ENCODE measurements around the gene THEM4.
"Not testable (repeated sequence)": the region's sequence is repeated elsewhere in the genome, so short reads cannot be mapped to it uniquely, and the experiment has no call there.

THEM4 gene

DNA sequence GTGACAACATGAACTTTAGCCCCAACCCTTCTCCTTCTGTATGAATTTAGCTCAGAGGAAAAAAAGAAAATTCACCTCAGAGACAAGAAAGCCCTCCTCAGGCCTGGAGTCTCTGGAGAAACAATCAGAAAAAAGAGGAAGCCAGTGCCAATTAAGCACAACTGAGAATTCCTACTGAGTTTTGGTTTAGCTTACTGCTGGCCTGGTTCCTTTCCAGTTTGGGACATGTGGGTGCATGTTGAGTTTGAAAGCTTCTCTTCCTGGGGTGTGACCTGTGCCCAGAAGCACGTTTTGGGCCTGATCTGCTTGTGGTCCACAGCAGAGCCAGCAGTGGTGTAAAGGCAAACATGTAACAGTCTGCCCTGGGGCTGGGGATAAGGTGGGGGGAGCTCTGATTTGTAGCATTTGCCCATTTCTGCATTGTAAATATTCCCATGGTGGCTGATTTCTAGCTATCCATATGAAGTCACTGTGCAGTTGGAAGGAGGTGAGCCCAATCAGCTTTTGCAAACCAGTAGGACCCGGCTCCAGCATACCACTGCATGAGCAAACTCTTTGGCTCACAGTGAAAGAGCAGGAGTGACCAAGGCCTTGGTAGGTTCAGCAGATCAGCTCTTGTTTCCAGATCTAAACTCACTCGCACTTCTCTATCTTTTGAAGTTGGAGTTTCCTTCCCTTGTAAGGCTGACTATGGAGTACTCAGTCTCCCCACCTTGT, 51.1 kb downstream of the THEM4 start:
- DNase-seq, result no peak

DNA sequence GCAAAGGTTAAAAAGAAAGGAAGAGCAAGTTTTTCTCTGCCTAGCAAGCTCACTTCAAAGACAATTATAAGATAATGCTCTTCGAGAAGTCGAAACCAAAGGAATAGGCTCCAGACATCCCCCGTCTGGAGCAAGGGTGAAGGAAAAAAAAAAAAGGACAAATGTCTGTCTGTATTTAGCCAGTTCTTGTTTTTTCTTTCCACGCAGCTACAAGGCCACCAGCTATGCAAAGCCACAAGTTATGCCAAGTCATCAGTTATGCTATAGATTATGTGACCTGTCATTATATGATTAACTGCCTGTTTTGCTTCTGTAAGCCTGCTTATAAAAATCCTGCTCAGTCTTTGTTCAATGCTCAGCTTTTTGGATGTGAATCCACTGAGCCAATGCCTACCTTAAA, 53.4 kb downstream of the THEM4 start:
- no peak for DNase-seq

DNA sequence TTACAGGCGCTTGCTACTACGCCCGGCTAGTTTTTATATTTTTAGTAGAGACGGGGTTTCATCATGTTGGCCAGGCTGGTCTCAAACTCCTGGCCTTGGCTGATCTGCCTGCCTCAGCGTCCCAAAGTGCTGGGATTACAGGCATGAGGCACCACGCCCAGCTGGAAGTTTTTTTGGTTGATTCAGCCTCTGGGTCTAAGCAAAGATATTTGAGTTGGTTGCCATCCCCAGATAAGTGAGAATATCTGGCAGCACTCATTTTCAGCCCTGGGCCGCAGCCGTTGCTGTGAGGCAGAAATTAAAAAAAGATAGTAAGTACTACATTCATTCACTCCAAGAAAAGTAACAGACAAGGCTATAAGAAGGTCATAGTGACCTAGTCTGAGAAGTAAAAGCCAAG, 53.8 kb downstream of the THEM4 start:
- not testable (repeated sequence) for DNase-seq

DNA sequence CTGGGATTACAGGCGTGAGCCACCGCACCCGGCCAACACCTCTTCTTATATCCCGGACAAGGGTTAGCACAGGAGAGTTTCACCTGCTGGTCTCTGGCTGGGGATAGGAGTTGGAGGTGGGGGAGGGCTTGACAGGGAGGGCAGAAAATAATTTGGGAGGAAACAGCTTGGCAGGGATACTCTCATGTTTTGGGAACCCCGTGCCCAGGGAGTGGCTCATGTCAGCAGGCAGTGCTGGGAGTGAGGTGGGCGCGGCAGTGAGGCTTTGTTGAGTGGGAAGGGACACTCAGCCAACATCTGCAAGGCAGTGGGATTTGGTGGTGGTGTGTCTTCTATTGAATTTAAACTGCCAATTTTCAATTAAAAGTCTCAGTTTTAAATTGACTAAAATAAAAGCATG, 54.7 kb downstream of the THEM4 start:
- DNase-seq, result no peak

DNA sequence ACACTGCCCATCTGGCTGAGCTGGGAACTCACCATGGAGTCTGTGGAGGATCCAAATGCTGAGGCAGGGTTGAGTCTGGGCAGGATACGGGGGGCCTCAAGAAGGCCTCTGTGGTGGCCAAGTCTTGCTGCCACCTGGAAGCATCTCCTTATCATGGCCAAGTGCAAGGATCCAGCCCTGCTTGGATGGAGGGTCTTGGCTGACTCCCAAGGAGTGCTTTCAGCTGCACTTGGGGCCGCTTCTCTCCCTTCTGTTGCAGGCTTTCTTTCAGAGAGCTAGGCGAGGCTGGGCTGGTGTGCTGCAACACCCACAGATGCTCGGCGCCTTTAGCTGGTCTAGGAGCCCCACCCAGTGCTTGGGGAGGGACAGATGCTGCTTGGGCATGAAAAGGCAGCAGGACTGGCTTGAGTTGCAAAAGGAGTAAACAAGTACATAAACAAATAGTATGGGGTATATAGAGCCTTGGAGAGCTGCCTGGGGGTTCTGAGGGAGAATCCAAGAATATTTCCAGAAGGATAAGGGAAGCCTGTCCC, 55.8 kb downstream of the THEM4 start, which contains the start of gene THEM5:
Gene THEM5 (minus strand): TSS at position 302 of the 533 bp plus-strand sequence. CDS start 147 bp downstream, at position 155.
- no peak for DNase-seq

DNA sequence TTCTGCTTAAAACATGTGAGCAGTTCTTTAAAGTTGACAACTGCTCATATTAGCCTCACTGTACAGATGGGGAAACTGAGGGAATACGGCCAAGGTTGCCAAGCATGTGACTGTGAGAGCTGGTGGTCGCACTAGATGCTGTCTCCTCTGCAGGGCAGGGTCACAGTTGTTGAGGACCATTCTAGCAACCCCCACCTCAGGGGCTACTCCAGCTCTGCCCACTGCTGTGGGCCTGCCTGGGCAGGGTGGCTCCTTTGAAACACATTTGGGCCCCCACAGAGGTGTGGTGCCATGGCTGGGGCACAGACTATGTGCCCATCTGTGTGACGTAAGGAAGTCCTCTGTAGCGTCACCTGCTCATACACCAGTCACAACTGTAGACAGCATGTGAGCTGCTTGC, 56.6 kb downstream of the THEM4 start:
- DNase-seq, result no peak

DNA sequence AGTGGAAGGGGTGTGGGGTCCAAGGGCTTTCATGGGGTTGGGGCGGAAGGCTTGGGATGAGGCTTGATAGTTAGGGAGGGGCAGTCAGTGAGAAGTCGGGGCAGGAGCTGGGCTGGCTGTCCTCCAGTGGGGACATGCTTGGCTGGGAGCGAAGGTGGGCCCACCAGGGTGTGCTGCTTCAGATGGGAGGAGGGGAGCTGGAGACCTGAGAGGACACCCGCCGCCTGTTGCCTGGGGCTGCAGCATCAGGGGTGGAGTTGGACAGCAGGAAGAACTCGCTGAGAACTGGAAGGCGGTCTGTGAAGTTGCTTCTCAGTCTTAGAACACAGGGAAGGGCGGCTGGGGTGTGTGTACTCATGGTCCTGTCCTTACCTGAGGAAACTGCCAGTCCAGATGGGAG, 57.4 kb downstream of the THEM4 start:
- DNase-seq, result no peak

DNA sequence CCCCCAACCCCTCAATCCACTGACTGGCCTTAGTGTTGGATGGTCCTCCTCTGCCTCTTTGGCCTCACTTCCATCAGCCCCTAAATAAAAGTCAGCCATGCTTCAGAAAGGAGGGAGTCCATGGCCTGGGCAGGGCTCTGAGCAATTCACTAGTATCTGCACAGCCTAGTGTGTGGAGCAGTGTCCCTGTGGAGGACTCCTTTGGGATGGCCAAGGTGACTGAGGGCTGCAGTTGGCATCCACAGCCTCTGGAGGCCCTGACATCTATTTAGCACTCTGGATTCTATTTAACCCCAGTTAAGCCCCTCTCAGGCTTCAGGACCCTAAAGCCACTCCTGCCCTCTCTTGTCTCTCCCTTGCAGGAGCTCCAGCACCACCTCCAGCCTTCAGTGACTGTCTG, 59.4 kb downstream of the THEM4 start:
- no peak for DNase-seq

DNA sequence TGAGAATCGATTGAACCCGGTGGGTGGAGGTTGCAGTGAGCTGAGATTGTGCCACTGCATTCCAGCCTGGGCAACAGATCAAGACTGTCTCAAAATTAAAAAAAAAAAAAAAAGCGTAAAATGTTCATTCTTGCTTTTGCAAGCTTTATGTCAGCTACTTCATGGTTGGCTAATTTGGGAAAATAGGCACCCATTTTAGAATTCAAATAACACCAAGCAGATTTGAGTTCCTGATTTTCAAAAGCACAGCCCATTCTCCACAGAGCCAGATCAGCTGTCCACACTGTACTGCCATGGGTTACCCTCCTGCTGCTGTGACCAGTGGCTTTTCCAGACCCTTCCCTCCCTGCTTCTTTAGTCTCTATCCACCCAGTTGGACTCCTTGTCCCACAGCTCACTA, 60.2 kb downstream of the THEM4 start:
- DNase-seq, result no peak

DNA sequence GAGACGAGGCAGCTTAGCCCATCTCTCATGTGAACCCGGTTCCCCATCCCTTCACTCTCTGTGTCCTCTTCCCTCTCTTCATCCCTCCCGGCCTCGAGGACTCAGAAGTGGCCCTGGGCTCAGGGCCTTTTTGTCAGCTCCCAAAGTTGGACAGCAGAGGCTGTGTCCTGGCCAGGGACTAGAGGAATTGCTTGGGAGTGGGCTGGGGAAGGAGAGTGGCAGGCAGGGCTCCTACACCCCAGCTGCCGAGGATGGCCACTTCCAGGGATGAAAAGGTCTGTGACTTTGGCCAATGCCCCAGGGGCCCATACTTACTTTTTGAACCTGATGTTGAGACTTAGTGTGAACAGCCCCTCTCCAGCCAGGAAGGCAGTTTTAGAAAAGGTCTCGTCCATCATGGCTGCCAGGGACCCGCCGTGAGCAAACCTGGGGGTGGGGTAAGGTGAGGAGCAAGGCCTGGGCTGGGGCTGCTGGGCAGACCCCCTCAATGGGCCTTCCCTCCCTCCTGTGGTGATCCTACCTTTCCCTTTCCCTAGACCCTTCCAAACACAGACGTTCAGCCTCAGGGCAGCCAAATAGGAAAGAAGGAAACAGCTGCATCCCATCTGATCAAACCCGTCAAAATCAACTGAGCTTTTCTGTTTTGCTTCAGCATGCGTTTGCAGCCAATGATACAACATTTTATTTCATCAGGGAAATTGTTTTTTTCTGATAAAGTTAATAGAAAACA, 61.3 kb downstream of the THEM4 start:
- DNase-seq, result no peak

DNA sequence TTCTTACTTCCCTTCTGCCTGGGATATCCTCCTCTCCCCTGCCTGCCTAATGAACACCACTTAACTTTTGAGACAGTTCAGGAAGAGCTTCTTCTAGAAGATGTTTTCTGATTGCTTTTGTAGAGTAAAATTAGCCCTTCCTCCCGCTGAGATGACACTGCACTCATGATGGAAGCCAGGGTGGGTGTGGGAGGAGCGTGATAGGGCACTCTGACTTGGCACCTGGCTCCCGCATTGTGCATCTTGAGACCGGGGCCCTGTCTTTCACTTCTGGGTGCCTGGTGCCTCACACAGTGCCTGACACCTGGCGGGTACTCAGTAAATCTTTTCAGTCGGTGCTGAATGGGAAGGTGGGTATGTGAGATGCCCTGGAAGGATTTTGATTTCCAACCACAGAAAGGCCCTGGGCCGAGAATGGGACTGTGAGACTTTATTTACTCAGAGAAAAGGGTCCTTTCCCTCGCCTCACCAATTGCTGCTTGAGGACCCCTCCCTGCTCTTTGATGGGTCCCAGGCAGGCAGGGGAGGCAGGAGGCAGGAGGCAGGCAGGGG, 62.5 kb downstream of the THEM4 start:
- no peak for DNase-seq

DNA sequence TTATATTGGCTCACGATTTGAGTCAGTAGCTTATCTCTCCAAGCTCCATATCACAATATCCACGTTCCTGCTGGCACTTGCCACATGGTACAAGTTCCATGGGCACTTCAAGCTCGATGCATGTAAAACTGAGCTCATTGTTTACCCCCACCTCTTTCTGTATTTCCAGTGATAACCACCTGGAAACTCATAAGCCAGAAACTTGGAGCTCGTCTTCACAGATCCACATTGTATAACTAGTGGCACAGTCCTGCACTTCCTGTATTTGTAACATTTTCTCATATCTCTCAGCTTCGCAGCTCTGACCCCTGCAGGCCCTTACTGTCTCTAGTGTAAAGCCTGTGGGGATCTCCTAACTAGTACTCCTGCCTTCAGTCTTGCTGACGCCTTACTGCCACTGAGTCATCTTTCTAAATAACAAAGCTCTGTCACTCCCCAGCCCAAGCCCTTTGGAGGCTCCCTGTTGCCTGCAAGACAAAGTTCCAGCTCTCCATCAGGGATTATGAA, 63.2 kb downstream of the THEM4 start:
- peak; percentile 73 for DNase-seq

DNA sequence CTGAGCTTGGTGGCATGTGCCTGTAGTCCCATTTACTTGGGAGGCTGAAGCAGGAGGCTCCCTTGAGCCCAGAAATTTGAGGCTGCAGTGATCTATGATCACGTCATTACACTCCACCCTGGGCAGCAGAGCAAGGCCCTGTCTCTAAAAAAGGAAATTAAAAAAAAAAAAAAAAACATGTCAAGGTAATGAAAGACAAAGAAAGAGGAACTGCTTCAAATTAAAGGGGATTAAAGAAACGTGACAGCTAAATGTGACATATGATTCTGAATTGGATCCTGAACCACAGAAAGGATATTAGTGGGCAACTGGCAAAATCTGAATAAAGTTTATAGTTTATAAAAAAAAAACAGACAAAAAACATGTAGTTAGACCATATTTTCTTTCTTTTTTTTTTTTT, 65.9 kb downstream of the THEM4 start:
- DNase-seq, result no peak

DNA sequence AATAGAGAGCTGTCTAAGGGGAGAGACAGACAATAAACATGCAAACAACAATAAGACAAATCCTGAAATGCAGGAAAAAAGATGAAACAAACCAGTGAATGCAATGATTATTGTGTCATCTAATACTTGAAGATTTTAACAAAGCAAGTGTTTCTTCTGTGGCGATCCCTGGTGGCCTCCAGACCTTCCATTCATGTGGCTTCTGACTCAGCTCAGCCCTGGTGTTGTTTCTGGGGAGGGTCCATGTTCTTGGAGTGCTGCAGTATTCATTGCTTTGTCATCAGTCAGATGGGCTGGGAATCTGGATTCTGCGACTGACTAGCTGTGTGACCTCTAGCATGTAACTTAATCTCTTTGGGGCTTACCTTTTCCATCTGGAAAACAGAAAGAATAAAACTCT, 68.2 kb downstream of the THEM4 start:
- DNase-seq, result peak; percentile 69

DNA sequence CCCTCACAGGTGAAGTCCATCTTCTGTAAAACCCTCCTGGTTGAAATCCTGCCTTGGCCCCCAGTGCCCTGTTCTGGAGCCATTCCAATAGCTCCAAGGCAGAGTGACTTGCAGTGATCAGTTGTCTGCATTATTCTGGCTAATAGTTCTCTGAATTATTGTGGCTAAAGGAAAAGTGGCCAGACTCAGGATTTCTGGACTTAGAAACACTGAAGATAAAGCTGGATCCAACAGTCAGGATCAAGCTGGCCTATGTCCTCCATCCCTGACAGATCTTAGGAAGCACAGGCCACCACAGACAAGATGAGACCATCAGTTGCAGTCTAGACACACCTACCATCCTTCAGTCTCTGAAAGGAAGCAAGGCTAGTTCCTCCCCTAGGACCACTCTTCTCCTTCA, 68.9 kb downstream of the THEM4 start:
- no peak for DNase-seq

DNA sequence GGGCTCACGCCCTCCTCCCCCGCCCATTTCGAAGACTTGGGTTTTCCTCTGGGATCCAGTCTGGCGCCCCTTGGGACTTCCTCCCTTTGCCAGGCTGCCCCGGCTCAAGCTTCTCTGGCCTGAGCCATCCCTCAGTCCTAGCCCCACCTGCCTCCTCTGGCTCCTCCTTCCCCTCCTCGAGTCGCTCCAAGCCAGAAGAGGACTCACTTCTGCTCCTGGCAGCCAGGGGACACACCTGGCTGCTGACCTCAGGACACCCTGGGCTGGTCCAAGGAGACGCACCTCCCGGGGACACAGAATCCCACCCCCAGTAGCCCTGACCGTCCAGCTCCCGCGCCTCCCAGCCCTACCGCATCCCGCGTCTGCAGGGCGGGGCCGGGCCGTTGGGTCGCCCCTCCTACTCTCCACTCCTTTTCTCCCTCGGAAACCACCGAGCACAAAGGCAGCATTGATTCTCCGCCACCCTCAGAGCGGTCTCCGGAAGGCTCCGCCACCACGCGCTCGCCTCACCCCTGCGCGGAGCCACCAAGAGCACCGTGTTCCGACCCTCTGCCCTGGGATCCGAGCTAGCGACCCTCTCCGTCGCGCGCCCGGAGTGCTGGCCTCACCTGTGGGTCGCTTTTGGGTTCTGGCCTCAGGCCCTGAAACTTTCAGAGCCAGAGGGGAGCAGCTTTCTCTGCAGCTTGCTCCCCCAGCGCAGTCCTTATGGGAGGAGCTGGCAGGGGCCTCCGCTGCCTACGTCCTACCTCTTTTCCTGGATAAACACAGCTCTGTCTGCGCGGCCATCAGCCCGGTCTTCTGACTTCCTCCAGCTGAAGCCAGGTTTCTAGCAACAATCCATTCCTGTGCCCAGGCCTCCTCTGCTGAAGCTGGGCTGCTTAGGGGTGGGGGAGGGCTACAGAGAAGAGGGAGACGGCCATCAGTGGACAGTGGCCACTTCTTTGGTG, 69.6 kb downstream of the THEM4 start, which contains the start of gene C2CD4D:
Gene C2CD4D (minus strand): TSS at position 364 of the 947 bp plus-strand sequence. CDS start 831 bp downstream, outside the sequence.
- no peak for DNase-seq

DNA sequence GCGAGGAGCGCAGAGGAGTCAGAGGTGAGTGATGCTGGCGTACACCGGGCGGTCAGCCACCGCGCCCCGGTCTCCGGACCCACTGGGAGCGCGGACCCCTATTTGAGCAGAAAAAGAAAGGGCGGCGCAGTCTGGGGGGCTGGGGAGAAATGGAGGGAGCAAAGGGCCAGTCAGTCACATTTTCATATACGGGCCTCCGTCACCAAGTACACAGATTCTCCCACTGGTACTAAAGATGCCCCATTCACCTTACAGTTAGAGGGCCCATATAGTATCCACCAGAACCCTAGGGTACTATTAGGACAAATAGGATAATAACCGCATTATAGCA, 70.3 kb downstream of the THEM4 start:
- DNase-seq, result no peak

DNA sequence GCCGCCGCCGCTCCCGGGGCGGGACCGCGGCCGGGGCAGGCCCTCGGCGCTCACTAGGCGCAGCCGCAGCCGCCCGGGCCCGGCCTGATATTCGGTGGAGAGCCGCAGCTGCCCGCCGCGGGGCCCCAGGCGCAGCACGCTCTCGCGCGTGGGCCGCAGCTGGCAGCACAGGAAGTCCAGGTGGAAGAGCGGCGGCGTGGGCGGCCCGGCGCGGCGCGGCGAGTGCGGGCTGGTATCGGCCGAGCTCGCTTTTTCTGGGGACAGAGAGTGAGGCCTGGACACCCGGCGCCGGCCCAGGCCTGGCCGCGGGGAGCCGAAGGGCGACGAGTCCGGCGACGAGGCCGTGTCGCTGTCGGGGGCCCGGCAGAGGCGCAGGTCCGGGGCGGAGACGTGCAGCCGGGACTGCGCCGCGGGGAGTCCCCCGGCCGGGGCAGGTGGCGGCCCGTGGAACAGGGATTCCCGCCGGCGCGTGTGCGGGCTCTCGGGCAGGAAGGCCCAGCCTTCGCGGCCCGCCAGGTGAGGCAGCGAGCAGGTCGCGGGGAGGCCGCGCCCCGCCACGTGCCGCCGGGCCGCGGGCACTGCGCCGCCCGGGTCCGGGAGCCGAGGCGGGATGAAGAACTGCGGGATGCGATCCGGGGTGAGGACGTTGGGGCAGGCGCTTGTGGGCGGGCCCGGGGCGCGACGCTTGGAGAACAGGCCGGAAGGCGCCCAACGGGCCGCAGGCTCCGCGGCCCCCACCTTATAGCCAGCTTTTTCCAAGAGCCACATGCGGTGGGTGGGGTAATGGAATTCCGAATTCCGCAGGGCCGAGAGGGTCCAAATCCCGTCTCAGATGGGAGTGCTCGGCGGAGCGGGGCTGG, 70.9 kb downstream of the THEM4 start:
- no peak for DNase-seq

DNA sequence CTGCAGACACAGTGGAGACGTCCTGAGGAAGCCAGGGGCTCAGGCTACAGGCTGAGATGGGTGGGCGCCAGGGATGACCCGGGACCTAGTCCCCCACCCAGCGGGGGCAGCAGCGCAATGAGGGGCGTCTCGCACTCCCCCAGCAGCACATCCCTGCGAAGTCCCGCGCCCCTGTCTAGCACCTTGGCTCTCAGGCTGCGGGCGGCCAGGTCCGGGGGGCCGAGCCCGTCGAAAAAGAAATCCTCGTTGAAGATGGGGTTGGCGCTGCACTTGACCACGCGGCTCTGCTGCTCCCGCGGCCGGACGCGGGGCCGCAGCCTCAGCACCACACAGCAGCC, 71.5 kb downstream of the THEM4 start:
- no peak for DNase-seq

DNA sequence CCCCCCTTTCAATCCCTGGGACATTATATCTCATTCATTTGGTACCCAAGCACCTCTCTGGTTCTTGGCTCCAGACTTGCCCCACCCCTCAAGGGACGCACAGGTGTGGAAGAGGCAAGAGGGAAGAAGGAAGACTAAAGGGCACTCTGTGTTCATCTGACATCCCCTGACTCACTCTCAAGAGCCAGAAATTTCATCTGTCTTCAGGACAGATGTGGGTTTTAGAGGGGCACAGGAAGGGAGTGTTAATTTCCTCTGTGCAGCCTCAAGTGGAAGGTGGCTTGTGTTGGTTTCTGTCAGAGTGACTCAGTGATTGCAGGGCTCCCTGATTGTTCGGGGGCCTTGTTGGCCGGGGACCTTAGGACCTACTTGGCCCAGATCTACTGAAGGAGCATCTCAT, 72.1 kb downstream of the THEM4 start:
- no peak for DNase-seq

DNA sequence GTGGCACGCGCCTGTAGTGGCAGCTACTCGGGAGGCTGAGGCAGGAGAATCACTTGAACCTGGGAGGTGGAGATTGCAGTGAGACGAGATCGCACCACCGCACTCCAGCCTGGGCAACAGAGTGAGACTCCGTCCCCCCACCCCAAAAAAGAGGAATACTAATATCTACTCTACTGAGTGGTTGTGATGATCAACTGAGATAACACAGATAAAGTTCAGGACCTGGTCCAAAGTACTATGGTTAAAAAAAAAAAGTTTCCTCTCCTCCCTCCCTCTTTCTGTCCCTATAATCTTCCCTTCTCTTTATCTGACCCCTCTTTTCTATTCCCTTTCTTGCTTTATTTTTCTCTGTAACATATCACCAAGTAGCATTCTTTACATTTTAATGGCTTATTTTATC, 73.7 kb downstream of the THEM4 start:
- DNase-seq, result no peak

All from fibroblast of skin of back (primary cell).